HepG2 (cell line): ENCODE data around the gene NNMT.

ENCODE experiments used
- CBFB ChIP-seq: sonication (generic); formaldehyde crosslinking; IDR thresholded peaks from 2 replicates; pipeline ENCODE4 v1.4.0; 2020; ENCODE audit warnings: missing genetic modification reagents
- CTCF ChIP-seq: sonication (generic); formaldehyde crosslinking; IDR thresholded peaks from 2 replicates; pipeline ENCODE4 v1.5.0; 2020; ENCODE audit warnings: mild to moderate bottlenecking, missing genetic modification reagents, moderate library complexity
- EZH2 ChIP-seq: conservative IDR thresholded peaks from 2 replicates; pipeline ENCODE4 v1.6.1; 2012; ENCODE audit warnings: mild to moderate bottlenecking, low read depth, low read length, moderate library complexity
- FOXM1 ChIP-seq: sonication (generic); formaldehyde crosslinking; IDR thresholded peaks from 2 replicates; pipeline ENCODE4 v1.5.0; 2020; ENCODE audit warnings: missing genetic modification reagents
- HNF1A ChIP-seq, 2 experiments: sonication (generic) in 1 of 2; formaldehyde crosslinking in 1 of 2; IDR thresholded peaks; 2 replicates each; pipeline versions ENCODE4 v1.4.0 to v1.6.1; 2016 to 2020; ENCODE audit warnings: borderline replicate concordance in 1 of 2, low read depth in 1 of 2, mild to moderate bottlenecking in 1 of 2, missing genetic modification reagents in 1 of 2
- RBM39 ChIP-seq: fragments of 200-400 bp; formaldehyde crosslinking; IDR thresholded peaks from one replicate; pipeline ENCODE4 v1.6.1; 2018; ENCODE audit warnings: antibody characterized with exemption, mild to moderate bottlenecking, low read depth, low read length; ENCODE audit not compliant: poor library complexity, severe bottlenecking
- SAFB2 ChIP-seq: sonication (generic); formaldehyde crosslinking; IDR thresholded peaks from 2 replicates; pipeline ENCODE4 v1.5.1; 2020; ENCODE audit warnings: missing genetic modification reagents, low read depth, mild to moderate bottlenecking, borderline replicate concordance
- TARDBP ChIP-seq: sonication (generic); formaldehyde crosslinking; IDR thresholded peaks from 2 replicates; pipeline ENCODE4 v1.8.0; 2022; ENCODE audit warnings: mild to moderate bottlenecking, missing genetic modification reagents
- TF ChIP-seq, protein P1 (sequence below): IDR thresholded peaks from 2 replicates; pipeline ENCODE4 v1.6.1; 2012; ENCODE audit warnings: inconsistent platforms

- TF ChIP-seq CTCF (CRISPR knock-in tag) (no peak), FOXM1 (CRISPR knock-in tag) (no peak), EZH2 (no peak), HNF1A (IDR thresholded peaks at IDR 0.05; ENCODE audit: low read depth) (no peak), HNF1A (CRISPR knock-in tag; IDR thresholded peaks at IDR 0.05; ENCODE audit: borderline replicate concordance) (no peak), CBFB (CRISPR knock-in tag) (no peak), TARDBP (CRISPR knock-in tag) (no peak), SAFB2 (CRISPR knock-in tag) (no peak), RBM39 (no peak)
- TF ChIP-seq, protein P1, sequence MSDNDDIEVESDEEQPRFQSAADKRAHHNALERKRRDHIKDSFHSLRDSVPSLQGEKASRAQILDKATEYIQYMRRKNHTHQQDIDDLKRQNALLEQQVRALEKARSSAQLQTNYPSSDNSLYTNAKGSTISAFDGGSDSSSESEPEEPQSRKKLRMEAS = no peak
Measured at GRCh38 chr11:114275280-114275679, 20.9 kb upstream of the NNMT start.
